Glomerular visceral epithelial cell (primary cell): Measurements from ENCODE around the gene AMMECR1.
"Not testable (repeated sequence)": the region's sequence is repeated elsewhere in the genome, so short reads cannot be mapped to it uniquely, and the experiment has no call there.

Experiments
- DNase-seq: peaks from one replicate; pipeline ENCODE4 v3.0.0-alpha.2; 2016; ENCODE audit errors: extremely low spot score

AMMECR1 gene

DNA sequence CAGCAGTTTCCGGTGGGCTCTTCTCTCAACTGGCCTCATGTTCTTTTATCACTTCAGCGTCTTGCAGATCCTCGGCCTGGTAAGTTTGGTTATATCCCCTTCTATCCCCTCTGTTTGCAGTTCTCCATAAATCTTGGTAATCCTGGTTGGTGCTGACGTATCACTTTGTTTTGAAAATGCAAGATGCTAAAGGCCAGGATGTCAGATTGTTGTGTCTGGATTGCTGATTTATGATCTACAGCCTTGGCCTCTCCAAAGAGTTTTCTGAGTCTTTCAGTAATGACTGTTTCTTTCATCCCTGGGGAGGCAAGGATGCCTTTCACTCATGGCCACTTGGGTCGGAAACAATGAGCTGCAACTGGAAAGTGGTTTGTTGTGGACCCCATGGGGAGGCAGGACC is 146.4 kb downstream of the AMMECR1 start:
- no peak for DNase-seq

DNA sequence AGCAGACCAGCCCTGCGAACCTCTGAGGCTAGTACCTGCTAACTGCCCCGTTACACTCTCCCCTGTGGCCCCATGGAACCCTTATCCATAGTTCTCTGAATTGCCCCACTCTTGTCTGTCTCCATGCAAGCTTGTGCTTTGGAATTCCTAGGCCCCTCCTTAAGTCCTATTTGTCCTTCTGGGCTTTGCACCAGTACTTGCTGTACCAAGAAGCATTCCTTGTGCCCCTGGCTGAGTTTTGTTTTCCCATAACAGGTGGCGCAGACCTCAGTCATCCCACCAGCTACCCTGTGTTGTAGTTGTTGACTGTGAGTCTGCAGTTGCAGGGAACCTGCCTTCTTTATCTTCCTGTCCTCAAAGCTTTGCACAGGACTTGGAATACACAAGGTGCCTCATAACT is 147.9 kb downstream of the AMMECR1 start:
- no peak for DNase-seq

DNA sequence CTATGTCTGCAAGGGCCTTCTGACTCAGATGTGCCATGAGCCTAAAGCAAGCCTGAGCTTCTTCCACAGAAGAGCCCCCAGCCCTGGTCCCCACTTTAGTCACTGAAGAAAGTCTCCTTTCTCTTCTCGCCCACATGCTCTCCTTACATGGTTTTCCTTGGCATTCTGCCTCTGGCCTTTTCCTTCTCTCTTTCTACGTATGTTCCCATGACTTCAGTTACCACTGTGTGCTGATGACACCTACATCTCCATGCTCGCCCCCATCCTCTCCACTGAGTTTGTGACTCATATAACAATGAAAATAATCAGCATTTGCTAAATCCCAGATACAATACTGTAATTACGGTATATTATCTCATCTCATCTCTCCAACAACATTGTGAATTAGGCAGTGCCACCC is 149.3 kb downstream of the AMMECR1 start:
- peak; percentile 39 for DNase-seq

DNA sequence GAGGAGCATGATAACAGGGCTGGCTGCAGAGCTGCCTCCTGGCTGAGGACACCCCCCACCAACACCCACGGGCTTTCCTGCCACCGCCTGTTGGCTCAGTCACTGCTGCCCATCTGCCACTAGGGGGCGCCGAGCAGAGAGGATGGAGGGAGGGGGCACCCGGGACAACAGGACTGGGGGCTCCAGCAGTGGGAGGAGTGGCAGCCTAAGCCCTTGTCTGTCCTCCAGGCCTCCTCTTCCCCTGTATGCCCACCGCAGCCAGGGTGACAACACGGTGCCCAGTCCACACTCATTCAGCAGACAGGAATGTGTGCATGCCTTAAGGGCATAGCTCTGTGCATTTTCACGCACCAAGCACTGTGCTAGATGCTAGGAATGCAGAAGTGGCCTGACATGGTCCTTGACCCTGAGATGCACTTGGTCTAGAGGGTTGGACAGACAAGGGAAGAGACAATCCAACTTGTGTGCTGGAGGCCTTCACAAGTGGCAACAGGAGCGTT is 149.9 kb downstream of the AMMECR1 start:
- peak; percentile 53 for DNase-seq

DNA sequence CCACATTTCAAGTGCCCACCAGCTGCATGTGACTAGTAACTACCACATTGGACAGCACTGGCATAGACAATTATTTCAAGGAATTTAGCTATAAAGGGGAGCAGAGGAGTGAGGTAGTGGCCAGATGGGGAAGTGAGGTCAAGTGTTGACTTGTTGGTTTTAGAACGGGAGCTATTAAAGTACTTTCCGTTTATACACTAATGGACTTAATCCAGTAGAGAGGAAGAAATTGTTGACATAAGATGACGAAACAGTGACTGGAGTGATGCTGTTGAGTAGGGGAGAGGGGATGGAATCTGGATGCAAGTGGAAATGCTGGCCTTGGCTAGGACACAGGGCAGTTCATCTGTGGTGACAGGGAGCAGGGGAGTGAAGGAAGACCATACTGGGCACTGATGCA is 154.4 kb downstream of the AMMECR1 start:
- no peak for DNase-seq

DNA sequence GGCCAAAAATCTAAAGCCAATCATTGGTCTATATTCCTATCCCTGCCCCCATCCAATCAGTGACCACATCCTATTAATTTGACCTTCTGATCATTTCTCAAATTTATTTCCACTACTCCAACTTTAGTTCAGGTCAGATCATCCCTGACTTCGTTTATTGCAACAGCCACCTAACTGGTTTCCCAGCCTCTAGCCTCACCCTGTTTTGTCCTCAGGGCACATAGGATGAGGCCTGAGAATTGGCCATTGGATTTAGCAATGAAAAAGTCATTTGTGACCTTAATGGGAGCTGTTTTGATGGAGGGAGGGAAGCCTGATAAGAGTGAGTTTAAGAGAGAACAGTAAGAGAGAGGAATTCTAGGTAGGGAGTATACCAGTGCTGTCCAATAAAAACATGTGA is 155.0 kb downstream of the AMMECR1 start:
- DNase-seq = no peak

DNA sequence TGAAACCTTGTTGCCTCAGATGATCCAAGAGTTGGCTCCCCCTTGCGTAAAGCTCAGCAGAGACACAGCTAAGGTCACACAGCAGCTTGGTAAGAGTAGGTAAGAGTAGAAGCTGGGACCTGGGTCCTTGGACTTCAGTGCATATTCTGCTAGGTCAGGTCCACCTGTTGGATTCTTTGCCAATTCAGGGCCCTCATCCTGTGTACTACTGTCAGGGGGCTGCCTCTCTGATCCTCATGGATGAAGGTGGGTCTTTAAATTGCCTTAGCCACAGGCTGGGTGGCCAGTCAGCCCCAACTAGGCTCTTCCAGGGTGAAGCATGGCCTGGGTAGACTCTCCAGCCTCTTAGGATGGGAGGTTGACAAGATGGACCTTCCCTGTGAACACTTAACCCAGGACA is 155.8 kb downstream of the AMMECR1 start:
- DNase-seq = no peak

DNA sequence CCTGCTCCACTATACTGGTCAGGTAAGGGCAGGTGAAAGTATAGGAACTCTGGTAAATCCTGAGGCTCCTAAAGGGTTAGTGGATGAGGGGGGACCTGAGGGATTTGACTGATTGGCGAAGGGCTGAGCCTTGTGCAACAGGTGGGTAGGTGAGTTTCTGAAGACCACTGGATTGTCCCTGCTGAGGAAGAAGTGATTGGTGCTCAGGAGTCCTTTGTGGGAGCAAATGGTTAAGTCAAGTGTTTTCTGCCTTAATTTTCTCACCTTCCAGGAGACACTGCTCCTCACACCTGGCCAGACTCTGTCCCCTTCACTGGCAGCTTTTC is 156.6 kb downstream of the AMMECR1 start:
- no peak for DNase-seq

DNA sequence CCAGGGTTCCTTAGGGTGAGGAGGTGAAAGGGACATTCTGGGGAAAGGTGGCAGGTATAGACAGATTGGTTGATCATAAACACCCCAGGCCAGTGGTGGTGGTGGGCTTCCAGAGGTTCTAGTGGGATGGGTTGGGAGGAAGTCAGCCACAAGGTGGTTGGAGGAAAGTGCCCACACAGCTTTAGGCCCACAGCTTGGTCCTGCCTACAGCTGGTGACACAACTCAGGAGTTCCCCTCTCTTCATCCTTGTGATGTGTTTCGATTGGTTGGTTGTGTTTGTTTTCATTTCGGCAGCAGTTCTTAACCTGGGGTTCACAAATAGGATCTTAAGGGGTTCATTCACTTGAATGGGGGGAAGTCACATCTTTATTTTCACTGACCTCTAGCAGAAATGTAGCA is 158.0 kb downstream of the AMMECR1 start:
- DNase-seq = no peak

DNA sequence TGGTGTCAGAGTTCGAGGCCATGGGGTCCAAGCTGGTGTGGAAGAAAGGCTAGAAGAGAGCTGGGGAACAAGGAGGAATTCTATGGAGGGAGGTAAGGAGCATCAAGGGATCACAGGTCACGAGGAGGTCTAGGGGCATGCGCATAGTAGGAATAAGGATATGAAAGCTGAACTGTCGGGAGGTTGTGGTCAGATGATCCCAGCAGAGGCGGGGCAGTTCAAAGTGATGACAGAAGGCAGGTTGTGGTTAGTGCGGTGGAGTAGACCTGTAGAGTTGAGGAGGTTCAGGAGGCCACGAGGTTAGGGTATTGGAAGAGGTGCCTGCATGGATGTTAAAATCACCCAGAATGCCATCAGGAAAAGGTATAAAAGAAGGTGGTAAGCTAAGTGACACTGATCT is 158.7 kb downstream of the AMMECR1 start:
- DNase-seq = no peak

DNA sequence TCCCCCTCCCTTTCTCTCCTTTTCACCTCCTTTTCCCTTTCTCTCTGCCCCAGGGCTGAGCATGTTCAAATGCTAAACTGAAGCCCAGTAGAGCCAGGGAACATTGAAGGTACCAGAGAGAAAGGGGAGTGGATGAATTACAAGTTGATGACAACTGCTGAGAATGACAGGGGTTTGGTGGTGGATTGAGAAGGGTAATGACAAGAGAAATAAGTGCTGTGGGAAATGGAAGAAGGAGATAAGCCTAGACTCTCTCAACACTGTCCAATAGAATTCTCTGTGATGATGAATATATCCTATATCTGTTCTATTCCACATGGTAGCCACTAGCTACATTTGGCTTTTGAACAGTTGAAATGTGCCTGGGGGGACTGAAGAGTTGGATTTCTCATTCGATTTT is 160.4 kb downstream of the AMMECR1 start:
- no peak for DNase-seq

DNA sequence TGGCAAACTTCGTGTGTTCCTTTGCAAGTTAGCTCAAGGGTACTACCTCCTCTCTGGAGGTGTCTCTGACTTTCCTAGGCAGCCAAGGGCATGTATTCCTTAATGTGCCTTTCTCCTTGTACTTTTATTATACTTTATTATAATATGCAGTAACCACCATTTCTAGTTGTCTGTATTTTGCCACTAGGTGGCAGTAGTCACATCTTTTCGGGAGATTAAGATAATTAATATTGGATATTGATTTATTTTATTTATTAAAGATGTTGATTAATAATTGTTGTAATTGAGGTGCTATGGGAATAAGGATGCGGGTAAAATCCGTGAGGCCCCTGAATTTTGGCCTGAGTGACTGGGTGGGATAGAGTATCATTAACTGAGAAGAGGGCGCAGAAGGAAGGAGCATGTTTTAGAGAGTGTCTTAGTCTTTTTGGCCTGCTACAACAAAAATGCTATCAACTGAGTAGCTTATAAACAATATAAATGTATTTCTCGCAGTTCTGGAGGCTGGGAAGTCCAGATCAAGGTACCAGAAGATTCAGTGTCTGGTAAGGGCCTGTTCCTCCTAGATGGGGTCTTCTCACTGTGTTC is 161.6 kb downstream of the AMMECR1 start:
- DNase-seq = no peak

DNA sequence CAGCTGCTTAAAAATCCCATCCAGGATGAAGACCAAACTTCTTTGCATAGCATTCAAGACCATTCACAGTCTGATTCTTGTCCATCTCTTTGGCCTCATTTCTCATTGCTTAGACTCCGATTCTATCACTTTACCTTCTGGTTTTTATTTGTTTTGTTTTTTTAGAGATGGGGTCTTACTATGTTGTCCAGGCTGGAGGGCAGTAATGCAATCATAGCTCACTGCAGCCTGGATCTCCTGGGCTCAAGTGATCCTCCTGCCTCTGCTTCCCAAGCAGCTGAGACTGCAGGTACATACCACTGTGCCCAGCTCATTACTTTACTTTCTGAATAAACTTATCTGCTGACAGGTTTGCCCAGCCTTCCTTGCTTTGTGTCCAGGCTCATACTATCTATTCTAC is 162.1 kb downstream of the AMMECR1 start:
- no peak for DNase-seq

DNA sequence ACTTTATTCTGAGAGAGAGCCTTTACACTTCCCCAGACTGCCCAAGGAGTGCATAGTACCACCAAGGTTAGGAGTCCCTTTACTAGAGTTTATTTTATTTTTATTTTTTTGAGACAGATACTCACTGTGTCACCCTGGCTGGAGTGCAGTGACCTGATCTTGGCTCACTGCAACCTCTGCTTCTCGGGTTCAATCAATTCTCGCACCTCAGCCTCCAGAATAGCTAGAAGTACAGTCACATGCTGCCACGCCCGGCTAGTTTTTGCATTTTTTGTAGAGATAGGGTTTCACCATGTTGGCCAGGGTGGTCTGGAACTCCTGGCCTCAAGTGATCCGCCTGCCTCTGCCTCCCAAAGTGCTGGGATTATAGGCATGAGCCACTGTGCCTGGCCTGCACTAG is 163.6 kb downstream of the AMMECR1 start:
- not testable (repeated sequence) for DNase-seq

DNA sequence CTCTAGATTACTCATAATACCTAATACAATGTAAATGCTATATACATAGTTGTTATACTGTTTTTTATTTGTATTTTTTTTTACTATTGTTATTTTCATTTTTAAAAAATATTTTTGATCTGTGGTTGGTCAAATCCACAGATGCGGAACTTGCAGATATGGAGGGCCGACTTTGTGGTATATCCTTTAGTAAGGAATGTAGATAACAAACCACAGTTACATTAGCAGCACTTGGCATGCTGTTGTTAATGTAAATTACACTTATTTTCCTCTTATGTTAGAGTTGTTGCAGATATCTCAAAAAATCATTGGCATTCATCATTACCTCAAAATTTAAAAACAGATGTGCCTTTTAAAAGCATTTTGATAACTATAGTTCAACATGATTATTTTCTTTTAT is 164.0 kb downstream of the AMMECR1 start:
- DNase-seq = no peak

DNA sequence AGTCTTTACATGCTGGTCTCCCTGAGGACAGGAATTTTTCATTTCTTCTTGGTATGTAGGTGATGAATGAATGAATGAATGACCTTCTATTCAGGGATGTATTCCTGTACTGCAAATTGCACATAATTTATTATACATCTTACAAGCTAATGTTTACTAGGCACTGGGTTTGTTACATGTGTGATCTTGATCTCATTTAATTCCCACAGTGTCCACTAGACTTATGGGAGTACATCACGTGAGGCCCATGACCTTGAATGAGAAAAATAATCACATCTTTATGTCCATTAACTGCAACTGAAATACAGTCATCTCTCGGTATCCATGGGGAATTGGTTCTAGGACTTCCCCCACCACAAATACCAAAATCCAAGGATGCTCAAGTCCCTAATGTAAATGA is 164.6 kb downstream of the AMMECR1 start:
- DNase-seq = no peak

DNA sequence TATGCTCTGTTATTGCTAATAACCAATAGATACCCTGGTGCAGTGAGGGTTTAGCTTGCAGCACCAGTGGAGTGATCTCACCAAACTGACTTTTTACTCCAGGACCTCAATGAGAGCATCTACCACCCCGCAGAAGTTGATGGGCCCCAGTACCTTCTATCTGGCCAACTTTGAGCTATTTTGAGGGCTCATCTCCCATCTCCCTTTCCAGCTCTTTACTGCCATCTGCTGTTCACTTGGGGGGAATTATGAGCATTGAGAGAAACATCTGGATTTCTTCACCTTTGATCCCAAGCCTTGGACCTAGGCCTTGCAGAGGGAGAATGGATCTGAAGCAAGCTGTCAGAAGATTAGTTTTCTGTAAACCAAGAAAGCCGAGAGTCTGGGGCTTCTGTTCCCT is 171.4 kb downstream of the AMMECR1 start:
- peak; percentile 46 for DNase-seq

DNA sequence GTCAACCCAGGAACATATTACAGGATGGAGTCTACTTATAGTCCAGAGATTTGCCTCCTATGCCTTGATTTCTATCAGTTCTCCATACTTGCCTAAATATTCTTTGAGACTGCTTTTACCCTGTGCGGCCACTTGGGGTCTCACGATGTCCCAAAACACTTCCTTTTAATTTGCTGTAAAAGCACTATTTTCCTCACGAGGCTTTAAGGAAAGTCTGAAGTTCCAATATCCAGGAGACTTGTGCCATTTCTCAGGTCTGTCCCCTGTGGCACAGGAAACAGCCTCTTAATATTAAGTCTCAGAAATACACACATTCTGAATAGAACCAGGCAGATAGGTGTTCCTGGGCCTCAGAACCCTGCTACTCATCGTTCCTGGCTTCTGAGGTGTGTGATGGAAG is 172.0 kb downstream of the AMMECR1 start:
- DNase-seq = peak; percentile 26

DNA sequence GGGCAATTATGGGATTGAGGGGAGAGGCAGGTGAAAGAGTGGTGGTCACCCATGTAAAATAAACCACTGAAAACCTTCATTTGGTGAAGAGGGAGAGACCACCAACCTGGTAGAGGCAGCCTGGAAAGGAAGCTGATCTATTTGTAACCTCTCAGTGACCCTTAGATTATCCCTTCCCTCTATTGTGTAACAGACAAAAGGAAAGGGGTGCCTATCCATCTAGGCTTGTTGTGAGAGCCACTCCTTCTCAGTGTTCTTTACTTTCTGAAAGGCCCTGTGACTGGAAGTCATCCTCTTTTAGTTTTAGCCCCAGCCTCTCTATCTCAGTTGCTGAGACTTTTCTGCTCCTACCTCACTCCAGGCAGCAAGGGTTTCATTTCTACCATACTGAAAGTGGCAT is 172.6 kb downstream of the AMMECR1 start:
- no peak for DNase-seq
